BJ (cell line): ENCODE results near the gene FGD5. TPM values are rescaled to one million over a fixed set of nuclear protein-coding genes. Genes with fewer than 3 reads are reported as not detected.

Source experiments
- CTCF ChIA-PET: fragments of 350-600 bp; formaldehyde crosslinking; extraction: SDS; loops from one replicate; lab custom pipeline; 2021; ENCODE audit warnings: antibody characterized with exemption, inconsistent platforms; lab: Yijun Ruan, JAX
- POLR2A ChIA-PET: fragments of 300-600 bp; sonication (Branson Sonifier 250); formaldehyde crosslinking; extraction: SDS; loops from one replicate; lab custom pipeline; 2021; ENCODE audit warnings: antibody characterized with exemption; lab: Charles Lee
- DNase-seq: peaks from one replicate; pipeline ENCODE4 v3.0.0-alpha.2; 2011; ENCODE audit warnings: low read depth
- H3K27me3 ChIP-seq: 2 replicates; pipeline ENCODE4 v1.6.0; 2011; ENCODE audit warnings: low read length; ENCODE audit not compliant: control insufficient read depth, insufficient read depth
- H3K36me3 ChIP-seq: 2 replicates; pipeline ENCODE4 v1.5.1; 2011; ENCODE audit warnings: low read length; ENCODE audit not compliant: control insufficient read depth, insufficient read depth
- H3K4me3 ChIP-seq: 2 replicates; pipeline ENCODE4 v1.5.1; 2011; ENCODE audit warnings: low read depth, mild to moderate bottlenecking, control low read depth, low read length
- CTCF ChIP-seq: IDR thresholded peaks from 2 replicates; pipeline ENCODE4 v1.5.1; 2011; ENCODE audit warnings: low read depth, mild to moderate bottlenecking, control low read depth, inconsistent platforms, low read length, moderate library complexity; ENCODE audit not compliant: insufficient read depth
- polyA plus RNA-seq: library from polyadenylated mRNA; depleted of rRNA; stranded (reverse); fragments of >200 nt; gene quantifications from 2 replicates; pipeline ENCODE4 v1.2.3, GENCODE V29; 2011

Gene FGD5
- polyA plus RNA-seq, 1 experiment: not detected

DNA sequence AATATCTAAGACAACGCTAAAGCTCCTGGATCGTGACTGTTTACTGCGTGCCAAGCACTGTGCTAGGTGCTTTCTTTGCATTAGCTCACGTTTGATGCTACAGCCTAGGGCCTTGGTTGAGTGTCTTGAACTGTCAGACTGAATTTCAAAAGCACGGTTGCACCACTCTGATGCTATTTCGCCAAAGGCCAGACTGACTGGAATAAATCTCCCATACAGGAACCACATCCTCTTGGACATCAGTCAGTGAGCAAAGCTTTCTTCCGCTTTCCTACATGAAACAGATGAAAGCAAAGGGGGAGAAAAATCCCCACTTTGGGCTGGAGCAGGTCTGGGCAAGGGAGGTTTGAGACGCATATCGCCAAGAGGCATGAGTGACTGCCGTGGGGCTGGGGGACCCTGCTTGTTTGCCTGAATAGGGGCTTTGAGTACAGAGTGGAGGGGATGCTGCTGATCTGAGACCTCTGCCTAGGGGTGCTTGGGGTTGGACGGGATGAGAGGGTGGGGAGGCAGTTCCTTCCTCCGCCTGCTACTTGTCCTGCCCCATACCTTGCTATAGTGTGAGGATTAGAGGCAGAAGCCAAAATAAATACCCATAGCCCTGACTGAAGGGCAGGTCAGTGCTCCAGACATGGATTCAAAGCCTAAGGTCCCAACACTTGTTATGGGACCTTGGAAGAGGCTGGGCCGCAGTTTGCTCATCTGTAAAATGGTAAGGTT, 5.3 kb downstream of the FGD5 start:
- ChIA-PET POLR2A (no interaction called here), CTCF (interaction anchor here (0.6 kb wide), 1 partner anchor 160 kb away, joined by 3 read pairs; no protein-coding TSS in a partner anchor)
- H3K36me3 ChIP-seq: no peaks in the 10 kb centered on the region
- no peak for TF ChIP-seq CTCF
- H3K27me3 ChIP-seq: no peaks in the 10 kb centered on the region; the same call in none of the 2 replicates
- no peak overlapping the region for H3K4me3 ChIP-seq
- no peak for DNase-seq

- H3K27me3 ChIP-seq: no peaks in the 10 kb centered on the region; the same call in none of the 2 replicates
- CTCF ChIA-PET: interaction anchor here (0.6 kb wide), 1 partner anchor 161 kb away, joined by 3 read pairs; no protein-coding TSS in a partner anchor
Observed at GRCh38 chr3:14824646-14825045, 5.9 kb downstream of the FGD5 start.

GRCh38 chr3:14826069-14826468, 7.3 kb downstream of the FGD5 start:
- Histone ChIP-seq H3K27me3 (no peaks in the 10 kb centered on the region; the same call in none of the 2 replicates), H3K36me3 (no peaks in the 10 kb centered on the region), H3K4me3 (no peak overlapping the region)
- TF ChIP-seq CTCF: no peak
- ChIA-PET POLR2A (interaction anchor here (0.7 kb wide), 1 partner anchor 1569 kb away, joined by 3 read pairs; no protein-coding TSS in a partner anchor), CTCF (no interaction called here)
- DNase-seq: no peak

More at GRCh38 chr3:14824646-14825045, 5.9 kb downstream of the FGD5 start:
- DNase-seq: no peak
- TF ChIP-seq CTCF: no peak
- POLR2A ChIA-PET: no interaction called here
- Histone ChIP-seq H3K36me3 (no peaks in the 10 kb centered on the region), H3K4me3 (no peak overlapping the region)

- CTCF ChIA-PET: interaction anchor here (0.6 kb wide), 1 partner anchor 1460 kb away, joined by 4 read pairs; no protein-coding TSS in a partner anchor
Observed at GRCh38 chr3:14827776-14828175, 9.0 kb downstream of the FGD5 start.

More at GRCh38 chr3:14827776-14828175, 9.0 kb downstream of the FGD5 start:
- no peak overlapping the region for H3K4me3 ChIP-seq
- POLR2A ChIA-PET: no interaction called here
- DNase-seq: no peak
- no peaks in the 10 kb centered on the region for H3K36me3 ChIP-seq
- TF ChIP-seq CTCF: no peak
- peaks cover 2% of the 10 kb centered on the region for H3K27me3 ChIP-seq
